WTC11 (cell line): ENCODE results near the gene COL25A1. TPM values are rescaled to one million over a fixed set of nuclear protein-coding genes. Genes with fewer than 3 reads are reported as not detected.

Source experiments
- ATAC-seq: fragments of 200-7000 bp; cut with Tn5 transposase; 2 replicates; pipeline ENCODE4 v1.10.0; 2021; ENCODE audit warnings: mild to moderate bottlenecking, moderate library complexity
- CTCF ChIA-PET: fragments of 300-600 bp; sonication (Branson Sonifier 250); formaldehyde crosslinking; loops from one replicate; lab custom pipeline; 2021; ENCODE audit warnings: antibody characterized with exemption; lab: Charles Lee
- POLR2A ChIA-PET: fragments of 350-600 bp; sonication (Branson Sonifier 250); formaldehyde crosslinking; loops from one replicate; lab custom pipeline; 2021; ENCODE audit warnings: antibody characterized with exemption; lab: Charles Lee
- DNase-seq: peaks from one replicate; pipeline ENCODE4 v3.0.0; 2021; ENCODE audit warnings: low spot score
- H3K27ac Mint-ChIP-seq: 2 replicates; pipeline ENCODE4 v1.8.0; 2021; ENCODE audit warnings: mixed read lengths
- H3K27me3 Mint-ChIP-seq: 2 replicates; pipeline ENCODE4 v1.8.0; 2021; ENCODE audit warnings: low read depth, mild to moderate bottlenecking, moderate library complexity, mixed read lengths
- H3K36me3 Mint-ChIP-seq: 2 replicates; pipeline ENCODE4 v1.8.0; 2021; ENCODE audit warnings: mixed read lengths
- H3K4me1 Mint-ChIP-seq: 2 replicates; pipeline ENCODE4 v1.8.0; 2022; ENCODE audit warnings: mixed read lengths
- H3K4me3 Mint-ChIP-seq: 2 replicates; pipeline ENCODE4 v1.8.0; 2021; ENCODE audit warnings: mild to moderate bottlenecking, moderate library complexity, mixed read lengths
- H3K9me3 Mint-ChIP-seq: 2 replicates; pipeline ENCODE4 v1.8.0; 2021; ENCODE audit warnings: mixed read lengths
- CREM ChIP-seq: sonication (generic); formaldehyde crosslinking; IDR thresholded peaks from 2 replicates; pipeline ENCODE4 v1.8.1; 2022; ENCODE audit warnings: mild to moderate bottlenecking, missing genetic modification reagents, moderate library complexity
- EMX1 ChIP-seq: fragments of 250-450 bp; sonication (Bioruptor Pico); IDR thresholded peaks from 2 replicates; pipeline ENCODE4 v1.8.0; 2021; ENCODE audit warnings: mild to moderate bottlenecking
- FOXK1 ChIP-seq: sonication (generic); formaldehyde crosslinking; IDR thresholded peaks from 2 replicates; pipeline ENCODE4 v1.8.0; 2022; ENCODE audit warnings: mild to moderate bottlenecking, moderate library complexity, missing genetic modification reagents
- GABPB1 ChIP-seq: sonication (generic); formaldehyde crosslinking; IDR thresholded peaks from 2 replicates; pipeline ENCODE4 v1.8.1; 2023; ENCODE audit warnings: mild to moderate bottlenecking, missing genetic modification reagents
- IRF2 ChIP-seq: sonication (generic); formaldehyde crosslinking; IDR thresholded peaks from 2 replicates; pipeline ENCODE4 v1.8.0; 2022; ENCODE audit warnings: low read depth, missing genetic modification reagents, borderline replicate concordance
- JAZF1 ChIP-seq: fragments of 250-450 bp; sonication (Bioruptor Pico); IDR thresholded peaks from 2 replicates; pipeline ENCODE4 v1.9.0; 2021; ENCODE audit warnings: moderate library complexity, mild to moderate bottlenecking, inconsistent platforms
- JUN ChIP-seq: sonication (generic); formaldehyde crosslinking; IDR thresholded peaks from 2 replicates; pipeline ENCODE4 v1.8.0; 2023; ENCODE audit warnings: mild to moderate bottlenecking, missing genetic modification reagents
- KAT7 ChIP-seq: sonication (generic); formaldehyde crosslinking; IDR thresholded peaks from 2 replicates; pipeline ENCODE4 v1.8.1; 2023; ENCODE audit warnings: missing genetic modification reagents, mild to moderate bottlenecking, borderline replicate concordance
- MYBL2 ChIP-seq: sonication (generic); formaldehyde crosslinking; IDR thresholded peaks from 2 replicates; pipeline ENCODE4 v1.8.1; 2023; ENCODE audit warnings: mild to moderate bottlenecking, moderate library complexity, missing genetic modification reagents
- NR1H2 ChIP-seq: sonication (generic); formaldehyde crosslinking; IDR thresholded peaks from 2 replicates; pipeline ENCODE4 v1.9.0; 2021; ENCODE audit warnings: mild to moderate bottlenecking, moderate library complexity, missing genetic modification reagents
- NR2C2 ChIP-seq: sonication (generic); formaldehyde crosslinking; IDR thresholded peaks from 2 replicates; pipeline ENCODE4 v1.8.0; 2022; ENCODE audit warnings: mild to moderate bottlenecking, missing genetic modification reagents
- NR3C1 ChIP-seq: sonication (generic); formaldehyde crosslinking; conservative IDR thresholded peaks from 2 replicates; pipeline ENCODE4 v1.8.1; 2023; ENCODE audit warnings: low read depth, mild to moderate bottlenecking, missing genetic modification reagents
- RELA ChIP-seq: sonication (generic); formaldehyde crosslinking; IDR thresholded peaks from 2 replicates; pipeline ENCODE4 v1.8.1; 2022; ENCODE audit warnings: missing genetic modification reagents, mild to moderate bottlenecking, borderline replicate concordance
- SMAD3 ChIP-seq: sonication (generic); formaldehyde crosslinking; IDR thresholded peaks from 2 replicates; pipeline ENCODE4 v1.8.0; 2022; ENCODE audit warnings: missing genetic modification reagents, mild to moderate bottlenecking, borderline replicate concordance
- TEAD1 ChIP-seq: sonication (generic); formaldehyde crosslinking; IDR thresholded peaks from 2 replicates; pipeline ENCODE4 v1.8.0; 2022; ENCODE audit warnings: mild to moderate bottlenecking, missing genetic modification reagents
- TEAD4 ChIP-seq: sonication (generic); formaldehyde crosslinking; IDR thresholded peaks from 2 replicates; pipeline ENCODE4 v1.8.0; 2022; ENCODE audit warnings: mild to moderate bottlenecking, missing genetic modification reagents
- ZNF423 ChIP-seq: fragments of 250-450 bp; sonication (Bioruptor Pico); IDR thresholded peaks from 2 replicates; pipeline ENCODE4 v2.1.2; 2022; ENCODE audit warnings: mild to moderate bottlenecking, moderate library complexity
- ZNF671 ChIP-seq: fragments of 250-450 bp; sonication (Bioruptor Pico); IDR thresholded peaks from 2 replicates; pipeline ENCODE4 v1.8.0; 2021; ENCODE audit warnings: mild to moderate bottlenecking
- total RNA-seq: library from RNA; stranded (reverse); gene quantifications from 3 replicates; pipeline ENCODE4 v1.2.3, GENCODE V29; 2021
- TF ChIP-seq, protein P1 (sequence below): sonication (generic); formaldehyde crosslinking; IDR thresholded peaks from 2 replicates; pipeline ENCODE4 v1.8.1; 2023; ENCODE audit warnings: mild to moderate bottlenecking, missing genetic modification reagents, borderline replicate concordance
- TF ChIP-seq, protein P2 (sequence below): fragments of 250-450 bp; sonication (Bioruptor Pico); IDR thresholded peaks from 2 replicates; pipeline ENCODE4 v1.9.0; 2021; ENCODE audit warnings: mild to moderate bottlenecking
- TF ChIP-seq, protein P3 (sequence below): sonication (generic); formaldehyde crosslinking; IDR thresholded peaks from 2 replicates; pipeline ENCODE4 v1.8.1; 2023; ENCODE audit warnings: mild to moderate bottlenecking, missing genetic modification reagents, moderate library complexity
- TF ChIP-seq, protein P4 (sequence below): sonication (generic); formaldehyde crosslinking; IDR thresholded peaks from 2 replicates; pipeline ENCODE4 v1.8.1; 2023; ENCODE audit warnings: mild to moderate bottlenecking, missing genetic modification reagents
- TF ChIP-seq, protein P5 (sequence below): sonication (generic); formaldehyde crosslinking; IDR thresholded peaks from 2 replicates; pipeline ENCODE4 v1.8.0; 2022; ENCODE audit warnings: mild to moderate bottlenecking, missing genetic modification reagents
- TF ChIP-seq, protein P6 (sequence below): fragments of 250-450 bp; sonication (Bioruptor Pico); IDR thresholded peaks from 2 replicates; pipeline ENCODE4 v1.9.0; 2021; ENCODE audit warnings: mild to moderate bottlenecking
- TF ChIP-seq, protein P7 (sequence below): fragments of 250-450 bp; sonication (Bioruptor Pico); IDR thresholded peaks from 2 replicates; pipeline ENCODE4 v1.8.0; 2021; ENCODE audit warnings: mild to moderate bottlenecking

COL25A1 gene
- total RNA-seq, 1 experiment from 2014 or later, result 6.6 TPM

DNA sequence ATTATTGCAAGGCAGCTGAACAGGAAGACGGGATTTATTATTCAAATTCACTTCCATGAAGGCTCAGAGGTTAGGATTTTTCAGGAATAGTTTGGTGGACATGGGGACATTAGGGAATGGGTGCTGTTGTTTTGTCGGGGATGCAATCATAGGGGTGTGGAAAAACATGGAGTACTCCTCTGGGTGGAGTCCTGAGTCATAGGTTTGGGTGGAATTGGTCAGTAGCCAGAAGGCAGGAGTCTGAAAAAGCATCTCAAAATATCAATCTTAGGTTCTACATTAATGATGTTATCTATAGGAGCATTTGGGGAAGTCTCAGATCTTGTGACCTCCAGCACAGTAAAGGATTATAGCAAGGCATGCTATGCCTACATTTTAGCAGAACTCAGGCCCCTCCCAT lies 525.1 kb downstream of the COL25A1 start:
- no peaks in the 10 kb centered on the region for H3K9me3 Mint-ChIP-seq
- ChIA-PET POLR2A (no interaction called here), CTCF (interaction anchor here (1.2 kb wide), 1 partner anchor 15 kb away, joined by 3 read pairs; the partner anchor contains the start of gene ETNPPL)
- H3K4me3 Mint-ChIP-seq, result no peak overlapping the region
- H3K27ac Mint-ChIP-seq, result no peak overlapping the region
- H3K36me3 Mint-ChIP-seq, result no peaks in the 10 kb centered on the region
- H3K4me1 Mint-ChIP-seq, result no peaks in the 10 kb centered on the region
- H3K27me3 Mint-ChIP-seq, result no peaks in the 10 kb centered on the region
- ATAC-seq, result no peak
- TF ChIP-seq, protein P1, sequence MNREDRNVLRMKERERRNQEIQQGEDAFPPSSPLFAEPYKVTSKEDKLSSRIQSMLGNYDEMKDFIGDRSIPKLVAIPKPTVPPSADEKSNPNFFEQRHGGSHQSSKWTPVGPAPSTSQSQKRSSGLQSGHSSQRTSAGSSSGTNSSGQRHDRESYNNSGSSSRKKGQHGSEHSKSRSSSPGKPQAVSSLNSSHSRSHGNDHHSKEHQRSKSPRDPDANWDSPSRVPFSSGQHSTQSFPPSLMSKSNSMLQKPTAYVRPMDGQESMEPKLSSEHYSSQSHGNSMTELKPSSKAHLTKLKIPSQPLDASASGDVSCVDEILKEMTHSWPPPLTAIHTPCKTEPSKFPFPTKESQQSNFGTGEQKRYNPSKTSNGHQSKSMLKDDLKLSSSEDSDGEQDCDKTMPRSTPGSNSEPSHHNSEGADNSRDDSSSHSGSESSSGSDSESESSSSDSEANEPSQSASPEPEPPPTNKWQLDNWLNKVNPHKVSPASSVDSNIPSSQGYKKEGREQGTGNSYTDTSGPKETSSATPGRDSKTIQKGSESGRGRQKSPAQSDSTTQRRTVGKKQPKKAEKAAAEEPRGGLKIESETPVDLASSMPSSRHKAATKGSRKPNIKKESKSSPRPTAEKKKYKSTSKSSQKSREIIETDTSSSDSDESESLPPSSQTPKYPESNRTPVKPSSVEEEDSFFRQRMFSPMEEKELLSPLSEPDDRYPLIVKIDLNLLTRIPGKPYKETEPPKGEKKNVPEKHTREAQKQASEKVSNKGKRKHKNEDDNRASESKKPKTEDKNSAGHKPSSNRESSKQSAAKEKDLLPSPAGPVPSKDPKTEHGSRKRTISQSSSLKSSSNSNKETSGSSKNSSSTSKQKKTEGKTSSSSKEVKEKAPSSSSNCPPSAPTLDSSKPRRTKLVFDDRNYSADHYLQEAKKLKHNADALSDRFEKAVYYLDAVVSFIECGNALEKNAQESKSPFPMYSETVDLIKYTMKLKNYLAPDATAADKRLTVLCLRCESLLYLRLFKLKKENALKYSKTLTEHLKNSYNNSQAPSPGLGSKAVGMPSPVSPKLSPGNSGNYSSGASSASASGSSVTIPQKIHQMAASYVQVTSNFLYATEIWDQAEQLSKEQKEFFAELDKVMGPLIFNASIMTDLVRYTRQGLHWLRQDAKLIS (CRISPR knock-in tag), result no peak
- TF ChIP-seq, protein P2, sequence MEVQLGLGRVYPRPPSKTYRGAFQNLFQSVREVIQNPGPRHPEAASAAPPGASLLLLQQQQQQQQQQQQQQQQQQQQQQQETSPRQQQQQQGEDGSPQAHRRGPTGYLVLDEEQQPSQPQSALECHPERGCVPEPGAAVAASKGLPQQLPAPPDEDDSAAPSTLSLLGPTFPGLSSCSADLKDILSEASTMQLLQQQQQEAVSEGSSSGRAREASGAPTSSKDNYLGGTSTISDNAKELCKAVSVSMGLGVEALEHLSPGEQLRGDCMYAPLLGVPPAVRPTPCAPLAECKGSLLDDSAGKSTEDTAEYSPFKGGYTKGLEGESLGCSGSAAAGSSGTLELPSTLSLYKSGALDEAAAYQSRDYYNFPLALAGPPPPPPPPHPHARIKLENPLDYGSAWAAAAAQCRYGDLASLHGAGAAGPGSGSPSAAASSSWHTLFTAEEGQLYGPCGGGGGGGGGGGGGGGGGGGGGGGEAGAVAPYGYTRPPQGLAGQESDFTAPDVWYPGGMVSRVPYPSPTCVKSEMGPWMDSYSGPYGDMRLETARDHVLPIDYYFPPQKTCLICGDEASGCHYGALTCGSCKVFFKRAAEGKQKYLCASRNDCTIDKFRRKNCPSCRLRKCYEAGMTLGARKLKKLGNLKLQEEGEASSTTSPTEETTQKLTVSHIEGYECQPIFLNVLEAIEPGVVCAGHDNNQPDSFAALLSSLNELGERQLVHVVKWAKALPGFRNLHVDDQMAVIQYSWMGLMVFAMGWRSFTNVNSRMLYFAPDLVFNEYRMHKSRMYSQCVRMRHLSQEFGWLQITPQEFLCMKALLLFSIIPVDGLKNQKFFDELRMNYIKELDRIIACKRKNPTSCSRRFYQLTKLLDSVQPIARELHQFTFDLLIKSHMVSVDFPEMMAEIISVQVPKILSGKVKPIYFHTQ (CRISPR knock-in tag), result no peak
- TF ChIP-seq IRF2 (CRISPR knock-in tag) (no peak), TEAD1 (no peak), NR1H2 (CRISPR knock-in tag) (no peak), JAZF1 (CRISPR knock-in tag) (no peak), TEAD4 (CRISPR knock-in tag) (no peak), SMAD3 (CRISPR knock-in tag) (no peak), ZNF671 (CRISPR knock-in tag) (no peak), GABPB1 (CRISPR knock-in tag) (no peak), ZNF423 (no peak), CREM (CRISPR knock-in tag) (no peak), RELA (CRISPR knock-in tag) (no peak)
- TF ChIP-seq, protein P3, sequence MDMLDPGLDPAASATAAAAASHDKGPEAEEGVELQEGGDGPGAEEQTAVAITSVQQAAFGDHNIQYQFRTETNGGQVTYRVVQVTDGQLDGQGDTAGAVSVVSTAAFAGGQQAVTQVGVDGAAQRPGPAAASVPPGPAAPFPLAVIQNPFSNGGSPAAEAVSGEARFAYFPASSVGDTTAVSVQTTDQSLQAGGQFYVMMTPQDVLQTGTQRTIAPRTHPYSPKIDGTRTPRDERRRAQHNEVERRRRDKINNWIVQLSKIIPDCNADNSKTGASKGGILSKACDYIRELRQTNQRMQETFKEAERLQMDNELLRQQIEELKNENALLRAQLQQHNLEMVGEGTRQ (CRISPR knock-in tag), result no peak
- TF ChIP-seq, protein P4, sequence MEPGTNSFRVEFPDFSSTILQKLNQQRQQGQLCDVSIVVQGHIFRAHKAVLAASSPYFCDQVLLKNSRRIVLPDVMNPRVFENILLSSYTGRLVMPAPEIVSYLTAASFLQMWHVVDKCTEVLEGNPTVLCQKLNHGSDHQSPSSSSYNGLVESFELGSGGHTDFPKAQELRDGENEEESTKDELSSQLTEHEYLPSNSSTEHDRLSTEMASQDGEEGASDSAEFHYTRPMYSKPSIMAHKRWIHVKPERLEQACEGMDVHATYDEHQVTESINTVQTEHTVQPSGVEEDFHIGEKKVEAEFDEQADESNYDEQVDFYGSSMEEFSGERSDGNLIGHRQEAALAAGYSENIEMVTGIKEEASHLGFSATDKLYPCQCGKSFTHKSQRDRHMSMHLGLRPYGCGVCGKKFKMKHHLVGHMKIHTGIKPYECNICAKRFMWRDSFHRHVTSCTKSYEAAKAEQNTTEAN (CRISPR knock-in tag), result no peak
- TF ChIP-seq, all 79 proteins: peak for 0
- DNase-seq, result no peak

DNA sequence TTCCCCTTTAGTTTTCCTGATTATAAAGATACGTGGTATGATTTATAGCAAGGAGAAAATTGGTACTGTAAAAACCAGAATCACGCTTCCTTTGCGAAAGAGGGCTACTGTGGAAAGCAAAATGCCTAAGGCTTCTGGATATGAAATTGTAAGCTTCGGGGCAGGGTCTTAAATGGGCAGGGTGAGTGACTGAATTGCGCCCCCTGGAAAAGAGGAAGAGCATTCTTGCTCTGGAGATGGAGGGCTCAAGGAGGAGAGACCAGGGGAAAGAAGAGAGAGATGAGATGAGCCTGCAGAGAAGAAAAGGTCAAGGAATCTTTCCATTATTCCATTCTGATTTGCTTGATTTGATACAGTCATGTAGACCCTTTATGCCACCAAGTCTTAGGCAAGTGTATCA lies 526.5 kb downstream of the COL25A1 start:
- Mint-ChIP-seq H3K27ac (0 out of 2 replicates have a peak overlapping the region, but pooled peaks have one; percentile 15), H3K4me3 (no peak overlapping the region), H3K36me3 (no peaks in the 10 kb centered on the region), H3K9me3 (no peaks in the 10 kb centered on the region), H3K27me3 (peaks cover 6% of the 10 kb centered on the region; the same call in 1 of the 2 replicates), H3K4me1 (peaks cover 3% of the 10 kb centered on the region)
- ATAC-seq (peak; percentile 75), DNase-seq (peak; percentile 22)
- ChIA-PET POLR2A (no interaction called here), CTCF (interaction anchor here (0.6 to 1.1 kb wide), 4 partner anchors 8 to 125 kb away, joined by 3 to 4 read pairs (median 3); partner anchors contain the start of gene OSTC)
- TF ChIP-seq JUN (CRISPR knock-in tag), result no peak
- no peak for TF ChIP-seq FOXK1 (CRISPR knock-in tag)
- no peak for TF ChIP-seq KAT7 (CRISPR knock-in tag)
- no peak for TF ChIP-seq NR2C2 (CRISPR knock-in tag)
- TF ChIP-seq, protein P5, sequence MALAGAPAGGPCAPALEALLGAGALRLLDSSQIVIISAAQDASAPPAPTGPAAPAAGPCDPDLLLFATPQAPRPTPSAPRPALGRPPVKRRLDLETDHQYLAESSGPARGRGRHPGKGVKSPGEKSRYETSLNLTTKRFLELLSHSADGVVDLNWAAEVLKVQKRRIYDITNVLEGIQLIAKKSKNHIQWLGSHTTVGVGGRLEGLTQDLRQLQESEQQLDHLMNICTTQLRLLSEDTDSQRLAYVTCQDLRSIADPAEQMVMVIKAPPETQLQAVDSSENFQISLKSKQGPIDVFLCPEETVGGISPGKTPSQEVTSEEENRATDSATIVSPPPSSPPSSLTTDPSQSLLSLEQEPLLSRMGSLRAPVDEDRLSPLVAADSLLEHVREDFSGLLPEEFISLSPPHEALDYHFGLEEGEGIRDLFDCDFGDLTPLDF (CRISPR knock-in tag), result no peak
- TF ChIP-seq, protein P6, sequence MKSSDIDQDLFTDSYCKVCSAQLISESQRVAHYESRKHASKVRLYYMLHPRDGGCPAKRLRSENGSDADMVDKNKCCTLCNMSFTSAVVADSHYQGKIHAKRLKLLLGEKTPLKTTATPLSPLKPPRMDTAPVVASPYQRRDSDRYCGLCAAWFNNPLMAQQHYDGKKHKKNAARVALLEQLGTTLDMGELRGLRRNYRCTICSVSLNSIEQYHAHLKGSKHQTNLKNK, result no peak
- TF ChIP-seq EMX1, result no peak
- no peak for TF ChIP-seq NR3C1 (CRISPR knock-in tag)
- no peak for TF ChIP-seq MYBL2 (CRISPR knock-in tag)
- TF ChIP-seq, protein P7, sequence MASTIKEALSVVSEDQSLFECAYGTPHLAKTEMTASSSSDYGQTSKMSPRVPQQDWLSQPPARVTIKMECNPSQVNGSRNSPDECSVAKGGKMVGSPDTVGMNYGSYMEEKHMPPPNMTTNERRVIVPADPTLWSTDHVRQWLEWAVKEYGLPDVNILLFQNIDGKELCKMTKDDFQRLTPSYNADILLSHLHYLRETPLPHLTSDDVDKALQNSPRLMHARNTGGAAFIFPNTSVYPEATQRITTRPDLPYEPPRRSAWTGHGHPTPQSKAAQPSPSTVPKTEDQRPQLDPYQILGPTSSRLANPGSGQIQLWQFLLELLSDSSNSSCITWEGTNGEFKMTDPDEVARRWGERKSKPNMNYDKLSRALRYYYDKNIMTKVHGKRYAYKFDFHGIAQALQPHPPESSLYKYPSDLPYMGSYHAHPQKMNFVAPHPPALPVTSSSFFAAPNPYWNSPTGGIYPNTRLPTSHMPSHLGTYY (CRISPR knock-in tag), result no peak
